GDM1 (cell line): ENCODE measurements around the gene BICDL1.
"Not testable (repeated sequence)": the region's sequence is repeated elsewhere in the genome, so short reads cannot be mapped to it uniquely, and the experiment has no call there.

Experiments used
- DNase-seq: peaks from one replicate; lab custom pipeline; 2025; lab: John Stamatoyannopoulos, UW

The BICDL1 gene

GRCh38 chr12:119988472-119989360, at the start of gene BICDL1:
BICDL1 (plus strand) TSS chr12:119989236; CDS start chr12:119989869, 633 bp downstream.
- DNase-seq, result no peak

GRCh38 chr12:119940897-119941296, 48.1 kb upstream of the BICDL1 start:
- DNase-seq, result no peak

GRCh38 chr12:119942386-119942785, 46.6 kb upstream of the BICDL1 start:
- DNase-seq, result no peak

- no peak for DNase-seq
Observed at GRCh38 chr12:119946213-119946612, 42.8 kb upstream of the BICDL1 start.

- no peak for DNase-seq
Observed at GRCh38 chr12:119949145-119949544, 39.9 kb upstream of the BICDL1 start.

GRCh38 chr12:119949594-119949993, 39.4 kb upstream of the BICDL1 start:
- DNase-seq, result no peak

GRCh38 chr12:119956047-119956446, 33.0 kb upstream of the BICDL1 start:
- no peak for DNase-seq

- DNase-seq, result no peak
Observed at GRCh38 chr12:119957135-119957534, 31.9 kb upstream of the BICDL1 start.

GRCh38 chr12:119959435-119959834, 29.6 kb upstream of the BICDL1 start:
- DNase-seq, result no peak

- no peak for DNase-seq
Observed at GRCh38 chr12:119964123-119964522, 24.9 kb upstream of the BICDL1 start.

- DNase-seq, result no peak
Observed at GRCh38 chr12:119964929-119965328, 24.1 kb upstream of the BICDL1 start.

GRCh38 chr12:119980242-119980641, 8.8 kb upstream of the BICDL1 start:
- no peak for DNase-seq

GRCh38 chr12:119980702-119981101, 8.3 kb upstream of the BICDL1 start:
- DNase-seq, result not testable (repeated sequence)

GRCh38 chr12:119989361-119989730, 310 bp downstream of the BICDL1 start:
- DNase-seq, result no peak

- DNase-seq, result peak; percentile 38
Observed at GRCh38 chr12:119989731-119990381, 820 bp downstream of the BICDL1 start.

- DNase-seq, result no peak
Observed at GRCh38 chr12:119990382-119990874, 1.4 kb downstream of the BICDL1 start.

- no peak for DNase-seq
Observed at GRCh38 chr12:119992129-119992705, 3.2 kb downstream of the BICDL1 start.

GRCh38 chr12:119994892-119995658, 6.0 kb downstream of the BICDL1 start:
- no peak for DNase-seq

GRCh38 chr12:119996417-119996816, 7.4 kb downstream of the BICDL1 start:
- DNase-seq, result no peak

GRCh38 chr12:119998471-119999245, 9.6 kb downstream of the BICDL1 start:
- DNase-seq, result no peak

- DNase-seq, result no peak
Observed at GRCh38 chr12:120000556-120000955, 11.5 kb downstream of the BICDL1 start.
